NCI-H460 (cell line): Measurements from ENCODE around the gene ZFP28. TPM values are rescaled to one million over a fixed set of nuclear protein-coding genes. Genes with fewer than 3 reads are reported as not detected.

Experiments used
- DNase-seq: peaks from one replicate; pipeline ENCODE4 v3.0.0-alpha.2; 2016; ENCODE audit warnings: low read depth; ENCODE audit errors: extremely low read depth
- polyA plus RNA-seq: library from polyadenylated mRNA; depleted of rRNA; stranded (reverse); fragments of >200 nt; gene quantifications from 2 replicates; pipeline ENCODE4 v1.2.3, GENCODE V29; 2014; cell fraction: nucleus; rRNA removed
- total RNA-seq: library from RNA; depleted of rRNA; stranded (reverse); fragments of >200 nt; shearing (Covaris generic); gene quantifications from 2 replicates; pipeline ENCODE4 v1.2.3, GENCODE V29; 2014; rRNA removed

Gene ZFP28
- total RNA-seq = 4.2 and 6.0 TPM in 2 replicates
- polyA plus RNA-seq = 4.0 and 4.6 TPM in 2 replicates

DNA sequence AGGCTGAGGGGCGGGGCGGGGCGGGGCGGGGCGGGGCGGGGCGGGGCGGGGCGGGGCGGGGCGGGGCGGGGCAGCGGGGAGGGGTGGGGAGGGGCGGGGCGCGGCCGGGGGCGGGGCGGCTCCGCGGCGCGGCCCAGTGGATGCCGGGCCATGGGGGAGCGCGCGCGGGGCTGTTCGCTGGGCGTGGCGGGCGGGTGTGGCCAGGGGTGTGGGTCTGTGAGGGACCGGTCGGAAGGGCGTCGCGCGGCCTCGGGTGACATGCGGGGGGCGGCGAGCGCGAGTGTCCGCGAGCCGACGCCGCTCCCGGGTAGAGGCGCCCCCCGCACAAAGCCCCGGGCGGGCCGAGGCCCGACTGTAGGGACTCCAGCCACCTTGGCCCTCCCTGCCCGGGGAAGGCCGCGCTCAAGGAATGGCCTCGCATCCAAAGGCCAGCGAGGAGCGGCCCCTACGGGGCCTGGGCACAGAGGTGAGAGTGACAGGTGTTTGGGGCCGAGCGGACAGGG lies at the start of gene ZFP28:
Gene ZFP28 (plus strand): TSS at position 188 of the 503 bp plus-strand sequence. CDS start 71 bp downstream, at position 259.
- DNase-seq = no peak

DNA sequence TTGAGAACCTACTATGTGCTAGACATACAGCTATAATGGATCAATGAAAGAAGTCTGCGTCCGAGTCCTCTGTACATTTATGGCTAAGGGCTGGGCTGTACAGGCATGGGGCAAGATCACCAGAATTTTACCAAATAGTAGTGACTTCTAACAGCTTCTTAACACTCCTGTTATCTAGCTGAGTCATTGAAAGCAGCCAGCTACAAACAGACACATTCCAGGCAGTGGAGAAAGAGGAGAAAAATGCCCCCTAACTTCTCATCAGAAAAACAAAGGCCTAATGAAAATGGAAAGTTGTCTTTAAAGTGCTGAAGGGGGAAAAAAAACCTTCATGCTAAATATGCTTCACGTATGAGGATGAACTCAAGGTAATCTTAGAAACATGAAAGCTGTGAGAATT lies 47.3 kb upstream of the ZFP28 start:
- no peak for DNase-seq

DNA sequence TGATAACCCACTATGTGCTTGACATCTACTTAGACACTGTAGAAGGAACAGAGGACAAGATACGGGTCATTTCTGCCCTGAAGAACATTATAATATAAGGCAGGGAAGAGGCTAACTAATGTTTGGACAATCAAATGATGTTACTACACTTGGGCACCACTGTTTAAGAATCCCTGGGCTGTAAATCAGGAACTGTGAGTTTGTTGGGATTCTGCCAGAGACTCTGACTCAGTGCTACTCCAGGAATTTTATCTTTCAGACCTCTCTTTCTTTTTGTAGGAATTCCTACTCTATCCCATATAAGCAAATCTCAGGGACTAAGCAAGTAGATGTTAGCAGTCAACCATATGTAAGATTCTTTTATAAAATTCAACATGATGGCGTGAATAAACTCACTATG lies 34.2 kb upstream of the ZFP28 start:
- DNase-seq = no peak

GRCh38 chr19:56507446-56508289 lies 31.1 kb upstream of the ZFP28 start, which contains the start of gene ZNF471:
Gene ZNF471, plus strand, starts transcription at chr19:56507855. Its CDS starts 3,717 bp downstream, at chr19:56511572.
- peak; percentile 93 for DNase-seq

DNA sequence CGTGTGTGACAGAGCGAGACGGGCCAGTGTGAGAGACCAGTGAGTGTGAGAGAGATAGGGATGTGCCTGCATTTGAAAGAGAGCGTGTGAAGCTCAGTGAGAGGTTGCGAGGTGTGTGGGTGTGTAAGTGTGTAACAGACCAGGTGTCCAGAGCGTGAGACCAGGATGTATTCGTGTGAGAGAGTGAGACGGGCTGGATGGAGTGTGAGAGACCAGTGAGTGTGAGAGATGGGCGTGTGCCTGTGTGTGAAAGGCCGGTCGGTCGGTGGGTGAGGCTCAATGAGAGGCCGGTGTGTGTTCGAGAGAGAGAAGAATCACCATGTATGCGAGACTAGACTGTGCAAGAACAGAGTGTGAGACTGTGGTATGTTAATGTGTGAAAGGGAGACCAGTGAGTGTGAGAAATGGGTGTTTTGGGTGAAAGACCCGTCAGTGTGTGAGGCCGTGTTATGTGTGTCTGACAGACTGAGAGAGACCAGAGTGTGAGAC lies 30.4 kb upstream of the ZFP28 start:
- no peak for DNase-seq

DNA sequence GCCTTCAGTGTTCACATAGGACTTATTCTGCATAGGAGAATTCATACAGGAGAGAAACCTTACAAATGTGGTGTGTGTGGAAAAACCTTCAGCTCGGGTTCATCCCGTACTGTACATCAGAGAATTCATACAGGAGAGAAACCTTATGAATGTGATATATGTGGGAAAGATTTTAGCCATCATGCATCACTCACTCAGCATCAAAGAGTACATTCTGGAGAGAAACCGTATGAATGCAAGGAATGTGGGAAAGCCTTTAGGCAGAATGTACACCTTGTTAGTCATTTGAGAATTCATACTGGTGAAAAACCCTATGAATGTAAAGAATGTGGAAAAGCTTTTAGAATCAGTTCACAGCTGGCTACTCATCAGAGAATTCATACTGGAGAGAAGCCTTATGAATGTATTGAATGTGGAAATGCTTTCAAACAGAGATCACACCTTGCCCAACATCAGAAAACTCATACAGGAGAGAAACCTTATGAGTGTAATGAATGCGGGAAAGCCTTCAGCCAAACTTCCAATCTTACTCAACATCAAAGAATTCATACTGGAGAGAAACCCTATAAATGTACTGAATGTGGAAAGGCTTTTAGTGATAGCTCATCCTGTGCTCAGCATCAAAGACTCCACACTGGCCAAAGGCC lies 13.4 kb upstream of the ZFP28 start:
- no peak for DNase-seq

GRCh38 chr19:56537442-56537841 lies 1.3 kb upstream of the ZFP28 start:
- no peak for DNase-seq

GRCh38 chr19:56538254-56538760 lies 441 bp upstream of the ZFP28 start:
- DNase-seq = peak; percentile 78

GRCh38 chr19:56543776-56544175 lies 5.0 kb downstream of the ZFP28 start:
- no peak for DNase-seq

DNA sequence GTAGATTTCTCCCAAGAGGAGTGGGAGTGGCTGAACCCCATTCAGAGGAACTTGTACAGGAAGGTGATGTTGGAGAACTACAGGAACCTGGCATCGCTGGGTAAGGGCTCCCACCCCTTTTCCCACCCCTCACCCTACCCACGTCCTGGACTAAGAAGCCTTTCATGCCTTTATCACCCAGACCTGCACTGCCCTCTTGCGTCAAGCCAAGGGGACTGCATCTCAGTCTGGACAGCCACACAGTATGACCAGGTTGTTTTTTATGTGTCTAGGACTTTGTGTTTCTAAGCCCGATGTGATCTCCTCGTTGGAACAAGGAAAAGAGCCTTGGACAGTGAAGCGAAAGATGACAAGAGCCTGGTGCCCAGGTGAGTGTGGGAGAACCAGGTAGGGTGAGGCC lies 8.8 kb downstream of the ZFP28 start:
- no peak for DNase-seq

DNA sequence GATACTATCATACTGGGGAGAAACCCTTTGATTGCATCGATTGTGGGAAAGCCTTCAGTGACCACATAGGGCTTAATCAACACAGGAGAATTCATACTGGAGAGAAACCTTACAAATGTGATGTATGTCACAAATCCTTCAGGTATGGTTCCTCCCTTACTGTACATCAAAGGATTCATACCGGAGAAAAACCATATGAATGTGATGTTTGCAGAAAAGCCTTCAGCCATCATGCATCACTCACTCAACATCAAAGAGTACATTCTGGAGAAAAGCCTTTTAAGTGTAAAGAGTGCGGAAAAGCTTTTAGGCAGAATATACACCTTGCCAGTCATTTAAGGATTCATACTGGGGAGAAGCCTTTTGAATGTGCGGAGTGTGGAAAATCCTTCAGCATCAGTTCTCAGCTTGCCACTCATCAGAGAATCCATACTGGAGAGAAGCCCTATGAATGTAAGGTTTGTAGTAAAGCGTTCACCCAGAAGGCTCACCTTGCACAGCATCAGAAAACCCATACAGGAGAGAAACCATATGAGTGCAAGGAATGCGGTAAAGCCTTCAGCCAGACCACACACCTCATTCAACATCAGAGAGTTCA lies 15.6 kb downstream of the ZFP28 start:
- DNase-seq = no peak

- DNase-seq = no peak
Observed at GRCh38 chr19:56562766-56563165, 24.0 kb downstream of the ZFP28 start.

GRCh38 chr19:56566904-56567273 lies 28.1 kb downstream of the ZFP28 start:
- peak; percentile 8 for DNase-seq

- peak; percentile 86 for DNase-seq
Observed at GRCh38 chr19:56567274-56568120, 28.7 kb downstream of the ZFP28 start, which contains the start of gene ZNF470. Gene ZNF470, plus strand, starts transcription at chr19:56567468. Its CDS starts 2,844 bp downstream, at chr19:56570312.

DNA sequence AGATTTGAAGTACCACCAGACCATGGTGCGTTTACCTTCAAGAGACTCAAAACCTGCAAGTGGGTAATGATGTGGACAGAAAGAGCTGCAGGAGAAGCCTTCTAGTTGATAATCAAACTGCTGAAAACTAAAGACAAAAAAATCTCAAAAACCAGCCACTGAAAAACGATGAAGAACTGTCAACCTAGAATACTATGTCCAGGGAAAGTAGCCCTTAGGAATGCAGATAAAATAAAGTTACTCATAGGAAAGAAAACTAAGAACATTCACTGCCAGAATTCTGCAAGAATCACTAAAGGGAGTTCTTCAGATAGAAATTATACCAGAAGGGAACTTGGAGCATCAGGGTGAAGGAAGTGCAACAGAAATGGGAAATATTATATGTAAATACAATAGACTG lies 33.8 kb downstream of the ZFP28 start:
- no peak for DNase-seq

GRCh38 chr19:56573914-56574313 lies 35.2 kb downstream of the ZFP28 start:
- no peak for DNase-seq

DNA sequence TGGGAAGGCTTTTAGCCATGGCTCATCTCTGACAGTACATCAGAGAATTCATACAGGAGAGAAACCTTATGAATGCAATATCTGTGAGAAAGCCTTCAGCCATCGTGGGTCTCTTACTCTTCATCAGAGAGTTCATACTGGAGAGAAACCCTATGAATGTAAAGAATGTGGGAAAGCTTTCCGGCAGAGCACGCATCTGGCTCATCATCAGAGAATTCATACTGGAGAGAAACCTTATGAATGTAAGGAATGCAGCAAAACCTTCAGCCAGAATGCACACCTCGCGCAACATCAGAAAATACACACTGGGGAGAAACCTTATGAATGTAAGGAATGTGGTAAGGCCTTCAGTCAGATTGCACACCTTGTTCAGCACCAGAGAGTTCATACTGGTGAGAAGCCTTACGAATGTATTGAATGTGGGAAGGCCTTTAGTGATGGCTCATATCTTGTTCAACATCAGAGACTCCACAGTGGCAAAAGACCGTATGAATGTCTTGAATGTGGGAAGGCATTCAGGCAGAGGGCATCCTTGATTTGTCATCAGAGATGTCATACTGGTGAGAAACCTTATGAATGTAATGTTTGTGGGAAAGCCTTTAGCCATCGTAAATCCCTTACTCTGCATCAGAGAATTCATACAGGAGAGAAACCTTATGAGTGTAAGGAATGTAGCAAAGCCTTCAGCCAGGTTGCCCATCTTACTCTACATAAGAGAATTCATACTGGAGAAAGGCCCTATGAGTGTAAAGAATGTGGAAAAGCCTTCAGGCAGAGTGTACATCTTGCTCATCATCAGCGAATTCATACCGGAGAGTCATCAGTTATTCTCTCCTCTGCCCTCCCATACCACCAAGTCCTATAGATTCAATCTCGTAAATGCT lies 39.2 kb downstream of the ZFP28 start:
- DNase-seq = no peak

GRCh38 chr19:56594446-56594782 lies 55.7 kb downstream of the ZFP28 start:
- no peak for DNase-seq
